Ascending aorta (tissue), 2 donors: ENCODE results near the gene RPS27A. TPM values are rescaled to one million over a fixed set of nuclear protein-coding genes. Genes with fewer than 3 reads are reported as not detected.
A peak's percentile ranks its signal among the peaks of the same experiment; 100 is the strongest.
"Not testable (repeated sequence)": the region's sequence is repeated elsewhere in the genome, so short reads cannot be mapped to it uniquely, and the experiment has no call there.

Experiments used
- DNase-seq, 2 donors: peaks; one replicate each; pipeline ENCODE4 v3.0.0-alpha.2; 2019; ENCODE audit warnings: low spot score in 2 of 2
- H3K27ac ChIP-seq, 2 donors: fragments of 200-600 bp; sonication (generic); one replicate each; pipeline ENCODE4 v1.5.1; 2016 to 2017; ENCODE audit warnings: mild to moderate bottlenecking in 1 of 2
- H3K27me3 ChIP-seq: fragments of 200-600 bp; sonication (generic); one replicate; pipeline ENCODE4 v1.5.1; 2017
- H3K36me3 ChIP-seq, 2 donors: fragments of 200-600 bp; sonication (generic); one replicate each; pipeline ENCODE4 v1.5.1; 2016
- H3K4me1 ChIP-seq, 2 donors: fragments of 200-600 bp; sonication (generic); one replicate each; pipeline ENCODE4 v1.5.1; 2016 to 2017; ENCODE audit warnings: mild to moderate bottlenecking in 1 of 2
- H3K4me3 ChIP-seq, 2 donors: fragments of 200-600 bp; sonication (generic); one replicate each; pipeline ENCODE4 v1.5.1; 2016 to 2017; ENCODE audit warnings: mild to moderate bottlenecking in 1 of 2
- H3K9me3 ChIP-seq, 2 donors: fragments of 200-600 bp; sonication (generic); one replicate each; pipeline ENCODE4 v1.5.1; 2016
- intact Hi-C: fragments of 100-400 bp; cut with DNase I; formaldehyde crosslinking; loops from one replicate; pipeline ENCODE4 v1.15.1; 2023
- total RNA-seq: library from RNA; depleted of rRNA; stranded (reverse); fragments of >200 nt; gene quantifications from one replicate; pipeline ENCODE4 v1.1.0, GENCODE V29; 2016
- TF ChIP-seq, protein P1 (sequence below), 3 experiments: fragments of 200-600 bp in 2 of 3; fragments of 450-650 bp in 1 of 3; sonication (generic) in 2 of 3; IDR thresholded peaks; one replicate each; pipeline ENCODE4 v1.5.1; 2016 to 2019; ENCODE audit warnings: antibody characterized with exemption in 3 of 3, mild to moderate bottlenecking in 1 of 3, moderate library complexity in 1 of 3

The RPS27A gene
- total RNA-seq, 1 donor from 2014 or later: 262 TPM

DNA sequence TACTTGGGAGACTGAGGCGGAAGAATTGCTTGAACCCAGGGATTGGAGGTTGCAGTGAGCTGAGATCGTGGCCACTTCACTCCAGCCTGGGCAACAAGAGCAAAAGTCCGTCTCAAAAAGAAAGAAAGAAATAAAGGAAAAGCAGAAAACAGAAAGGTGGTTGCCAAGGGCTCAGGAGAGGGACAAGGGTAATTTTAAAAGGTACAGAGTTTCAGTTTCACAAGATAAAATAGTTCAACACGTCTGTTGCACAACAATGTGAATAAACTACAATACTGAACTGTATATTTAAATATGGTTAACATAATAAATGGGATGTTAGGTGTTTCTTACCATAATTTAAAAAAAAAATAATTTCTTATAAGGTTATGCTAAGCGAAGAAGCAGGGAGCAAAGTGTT lies 12.9 kb downstream of the RPS27A start:
- Histone ChIP-seq H3K9me3 (no peaks in the 10 kb centered on the region), H3K4me1 (no peaks in the 10 kb centered on the region), H3K27ac (no peak overlapping the region), H3K4me3 (no peak overlapping the region), H3K36me3 (peaks cover 21 to 52% of the 10 kb centered on the region in 2 donors), H3K27me3 (no peaks in the 10 kb centered on the region)
- no peak for DNase-seq
- intact Hi-C loops: no loop called here
- TF ChIP-seq, protein P1, sequence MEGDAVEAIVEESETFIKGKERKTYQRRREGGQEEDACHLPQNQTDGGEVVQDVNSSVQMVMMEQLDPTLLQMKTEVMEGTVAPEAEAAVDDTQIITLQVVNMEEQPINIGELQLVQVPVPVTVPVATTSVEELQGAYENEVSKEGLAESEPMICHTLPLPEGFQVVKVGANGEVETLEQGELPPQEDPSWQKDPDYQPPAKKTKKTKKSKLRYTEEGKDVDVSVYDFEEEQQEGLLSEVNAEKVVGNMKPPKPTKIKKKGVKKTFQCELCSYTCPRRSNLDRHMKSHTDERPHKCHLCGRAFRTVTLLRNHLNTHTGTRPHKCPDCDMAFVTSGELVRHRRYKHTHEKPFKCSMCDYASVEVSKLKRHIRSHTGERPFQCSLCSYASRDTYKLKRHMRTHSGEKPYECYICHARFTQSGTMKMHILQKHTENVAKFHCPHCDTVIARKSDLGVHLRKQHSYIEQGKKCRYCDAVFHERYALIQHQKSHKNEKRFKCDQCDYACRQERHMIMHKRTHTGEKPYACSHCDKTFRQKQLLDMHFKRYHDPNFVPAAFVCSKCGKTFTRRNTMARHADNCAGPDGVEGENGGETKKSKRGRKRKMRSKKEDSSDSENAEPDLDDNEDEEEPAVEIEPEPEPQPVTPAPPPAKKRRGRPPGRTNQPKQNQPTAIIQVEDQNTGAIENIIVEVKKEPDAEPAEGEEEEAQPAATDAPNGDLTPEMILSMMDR (IDR thresholded peaks at IDR 0.05): no peak

DNA sequence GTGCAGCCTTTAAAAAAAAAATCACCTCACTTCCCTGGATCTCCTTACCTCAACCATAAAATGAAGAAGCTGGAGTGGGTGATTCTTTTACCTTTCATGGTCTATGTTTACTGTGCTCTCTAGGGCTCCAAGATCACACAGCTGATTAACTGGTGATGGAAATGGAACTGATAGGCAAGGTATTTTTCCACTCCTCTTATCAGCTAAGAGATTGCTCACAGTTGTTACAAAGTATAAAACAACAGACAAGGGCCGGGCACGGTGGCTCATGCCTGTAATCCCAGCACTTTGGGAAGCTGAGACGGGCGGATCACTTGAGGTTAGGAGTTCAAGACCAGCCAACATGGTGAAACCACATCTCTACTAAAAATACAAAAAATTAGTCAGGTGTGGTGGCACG lies 14.5 kb downstream of the RPS27A start:
- H3K4me3 ChIP-seq: no peak overlapping the region
- intact Hi-C loops: no loop called here
- DNase-seq: no peak
- TF ChIP-seq, protein P1 (IDR thresholded peaks at IDR 0.05): no peak
- no peak overlapping the region for H3K27ac ChIP-seq
- no peaks in the 10 kb centered on the region for H3K4me1 ChIP-seq
- peaks cover 32 to 47% of the 10 kb centered on the region in 2 donors for H3K36me3 ChIP-seq
- no peaks in the 10 kb centered on the region for H3K27me3 ChIP-seq
- no peaks in the 10 kb centered on the region for H3K9me3 ChIP-seq

DNA sequence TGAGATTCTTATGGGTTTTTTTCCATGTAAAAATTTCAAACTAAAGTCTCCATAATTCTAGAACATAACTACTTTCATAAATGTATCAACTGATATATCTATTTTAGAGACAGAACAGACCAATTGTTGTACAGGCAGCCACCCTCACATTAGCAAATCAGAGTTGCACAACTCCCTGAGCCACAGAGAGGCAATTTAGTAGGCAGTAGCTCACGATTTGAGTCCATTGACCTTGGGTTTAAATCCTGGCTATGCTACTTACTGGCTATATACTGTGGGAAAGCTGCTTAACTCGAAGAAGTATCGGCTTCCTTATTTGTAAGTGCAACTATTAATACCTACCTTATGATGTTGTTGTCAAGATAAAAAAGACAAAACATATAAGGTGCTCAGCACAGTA lies 20.3 kb downstream of the RPS27A start:
- Histone ChIP-seq H3K27me3 (no peaks in the 10 kb centered on the region), H3K4me3 (no peak overlapping the region), H3K27ac (no peak overlapping the region), H3K4me1 (no peaks in the 10 kb centered on the region), H3K9me3 (no peaks in the 10 kb centered on the region), H3K36me3 (peaks cover 33 to 47% of the 10 kb centered on the region in 2 donors)
- TF ChIP-seq, protein P1 (IDR thresholded peaks at IDR 0.05): no peak
- DNase-seq: no peak
- intact Hi-C loops: no loop called here

DNA sequence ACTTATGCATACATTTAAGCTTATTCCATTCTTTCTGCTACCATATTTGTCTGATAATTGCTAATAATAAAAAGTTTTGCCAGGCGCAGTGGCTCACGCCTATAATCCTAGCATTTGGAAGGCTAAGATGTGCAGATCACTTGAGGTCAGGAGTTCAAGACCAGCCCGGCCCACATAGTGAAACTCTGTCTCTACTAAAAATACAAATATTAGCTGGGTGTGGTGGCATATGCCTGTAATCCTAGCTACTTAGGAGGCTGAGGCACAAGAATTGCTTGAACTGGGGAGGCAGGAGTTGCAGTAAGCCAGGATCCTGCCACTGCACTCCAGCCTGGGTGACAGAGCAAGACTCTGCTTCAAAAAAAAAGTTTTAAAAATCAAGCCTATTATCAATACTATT lies 27.1 kb downstream of the RPS27A start:
- intact Hi-C loops, H3K27ac ChIP-seq, H3K4me3 ChIP-seq, H3K27me3 ChIP-seq, H3K9me3 ChIP-seq, H3K4me1 ChIP-seq, DNase-seq: not testable (repeated sequence)
- H3K36me3 ChIP-seq: peaks cover 28 to 63% of the 10 kb centered on the region in 2 donors

DNA sequence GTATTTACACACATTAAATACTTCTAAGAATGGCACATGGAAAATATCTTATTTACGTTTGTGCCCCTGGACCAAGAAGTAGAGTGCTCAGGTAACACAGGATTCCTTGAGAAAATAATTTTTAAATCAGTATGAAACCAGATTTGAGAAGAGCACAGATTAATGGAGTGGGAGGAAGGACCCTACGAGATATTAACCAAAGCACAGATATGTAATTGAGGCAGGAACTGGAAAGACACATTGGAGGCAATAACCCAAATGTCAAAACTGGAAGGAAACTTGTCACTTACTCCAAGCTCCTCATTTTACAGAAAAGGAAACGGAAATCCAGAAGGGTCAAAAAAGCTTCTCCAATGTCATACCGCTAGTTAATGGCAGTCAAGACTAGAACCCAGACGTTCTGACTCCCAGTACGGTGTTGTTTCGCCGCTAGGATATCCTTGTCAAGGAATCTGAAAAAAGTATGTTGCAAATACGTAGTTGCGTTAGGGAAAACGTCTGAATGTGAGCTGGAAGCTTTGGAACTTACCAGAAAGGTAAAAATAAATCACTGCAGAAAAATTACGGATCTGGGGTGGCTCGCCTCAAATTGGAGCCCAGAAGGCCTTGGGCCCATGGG lies 35.9 kb downstream of the RPS27A start:
- peak overlapping the region; percentile 80 to 86 for H3K4me3 ChIP-seq
- TF ChIP-seq, protein P1 (IDR thresholded peaks at IDR 0.05): no peak

DNA sequence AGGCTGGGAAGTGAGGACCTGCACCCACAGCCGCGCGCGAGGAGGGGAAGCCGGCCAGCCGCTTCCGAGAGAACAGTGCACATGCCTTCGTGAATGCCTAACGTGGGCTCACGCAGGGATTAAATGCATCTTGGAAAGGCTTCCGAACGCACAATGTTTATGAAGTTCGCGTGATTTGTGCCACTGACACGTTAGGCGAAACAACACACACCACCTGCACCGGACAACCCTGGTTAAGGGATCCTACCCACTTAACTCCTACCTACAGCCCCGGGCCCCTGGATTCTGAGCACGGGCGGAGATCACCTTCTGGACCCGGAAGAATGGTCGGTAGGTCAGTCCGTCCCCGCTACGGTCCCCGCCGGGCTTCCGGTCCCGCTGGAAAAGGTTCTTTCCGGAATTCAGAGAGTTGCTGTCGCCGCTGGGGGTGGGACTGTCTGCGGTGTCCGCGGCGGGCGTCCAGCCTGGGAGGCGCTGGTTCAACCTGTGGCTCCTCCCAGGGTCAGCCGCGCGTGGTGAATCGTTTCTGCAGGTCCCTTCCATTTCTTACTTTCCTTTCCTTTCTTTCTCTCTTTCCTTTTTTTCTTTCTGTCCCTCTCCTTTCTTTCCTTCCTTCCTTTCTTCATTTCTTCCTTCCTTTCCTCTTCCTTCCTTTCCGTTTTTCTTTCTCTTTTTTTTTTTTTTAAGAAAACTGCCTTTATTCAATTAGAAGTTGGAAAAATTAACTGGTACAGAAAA lies 36.6 kb downstream of the RPS27A start, which contains the start of gene MTIF2:
Gene MTIF2 (minus strand): TSS at position 325 of the 738 bp plus-strand sequence. CDS start 5,373 bp downstream, outside the sequence.
- Histone ChIP-seq H3K4me1 (peaks cover 0 to 4% of the 10 kb centered on the region in 2 donors), H3K27me3 (no peaks in the 10 kb centered on the region), H3K4me3 (peak within 1 kb of the TSS; percentile 80 to 86), H3K36me3 (peaks cover 0 to 8% of the 10 kb centered on the region in 2 donors), H3K27ac (peak within 1 kb of the TSS; percentile 80 to 83), H3K9me3 (no peaks in the 10 kb centered on the region)
- TF ChIP-seq, protein P1 (IDR thresholded peaks at IDR 0.05): no peak
- intact Hi-C loops: loop anchor here (1.0 to 2.0 kb wide), 4 partner anchors 13 to 164 kb away; partner anchors contain the start of genes CCDC88A, CLHC1 and RPS27A
- DNase-seq: peak; percentile 77 to 97

More for the DNA sequence above, 35.9 kb downstream of the RPS27A start:
- H3K4me1 ChIP-seq: peaks cover 0 to 4% of the 10 kb centered on the region in 2 donors
- peak overlapping the region; percentile 80 to 83 for H3K27ac ChIP-seq
- no peak for DNase-seq
- peaks cover 4 to 13% of the 10 kb centered on the region in 2 donors for H3K36me3 ChIP-seq
- intact Hi-C loops: loop anchor here (2.0 kb wide), 1 partner anchor 164 kb away; no protein-coding TSS in a partner anchor
- H3K27me3 ChIP-seq: no peaks in the 10 kb centered on the region
- H3K9me3 ChIP-seq: no peaks in the 10 kb centered on the region
